ENCODE measurements around the gene METTL27.

DNA sequence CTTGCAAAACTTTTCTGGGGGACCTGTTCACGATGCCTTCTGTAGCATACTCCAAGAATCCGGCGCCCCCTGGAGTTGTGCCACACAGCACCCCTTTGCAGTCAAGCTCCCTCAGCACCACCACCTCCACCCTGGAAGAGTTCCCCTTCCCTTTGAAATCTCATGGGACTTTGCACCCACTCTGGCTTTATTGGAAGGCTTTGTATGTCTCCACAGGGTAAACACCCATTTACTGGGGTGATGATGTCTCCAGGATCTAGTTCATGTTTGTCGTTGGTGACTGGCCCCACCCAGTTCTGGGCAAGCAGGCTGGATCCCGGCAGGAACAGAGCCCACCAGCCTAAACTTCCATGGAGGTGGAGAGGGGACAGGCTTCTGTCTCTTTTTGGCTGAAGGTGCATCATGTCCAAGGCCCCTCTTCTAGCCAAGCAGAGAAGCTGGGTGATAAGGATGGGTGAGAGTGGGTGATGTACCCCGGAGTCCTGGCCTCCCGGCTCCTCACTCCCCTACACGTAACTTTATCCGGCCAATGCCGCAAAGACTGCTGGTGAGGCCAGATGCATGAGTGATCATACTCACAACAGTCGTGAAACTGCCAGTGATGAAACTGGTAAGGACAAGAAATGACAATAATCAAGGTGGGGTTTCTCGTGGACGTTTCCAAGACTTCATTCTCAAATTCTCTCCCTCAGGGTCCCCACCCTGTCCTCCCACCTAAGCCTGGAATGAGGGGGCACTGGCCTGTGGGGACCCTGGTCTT, 12.2 kb downstream of the METTL27 start:
- no peak for TF ChIP-seq SP1 (IDR thresholded peaks at IDR 0.05)
- no peak for TF ChIP-seq SUZ12 (IDR thresholded peaks at IDR 0.05)
- no peak for TF ChIP-seq ARNT (IDR thresholded peaks at IDR 0.05)
- no peak for TF ChIP-seq FOXM1 (IDR thresholded peaks at IDR 0.05; ENCODE audit: borderline replicate concordance)
- no peak for TF ChIP-seq FOXA1 (IDR thresholded peaks at IDR 0.05)
- TF ChIP-seq LEF1 (IDR thresholded peaks at IDR 0.05; ENCODE audit: borderline replicate concordance) = no peak
- no peak for TF ChIP-seq TARDBP (IDR thresholded peaks at IDR 0.05)
- no peak for TF ChIP-seq FOXK2 (IDR thresholded peaks at IDR 0.05)
- TF ChIP-seq BHLHE40 (IDR thresholded peaks at IDR 0.05; ENCODE audit: borderline replicate concordance) = no peak
- TF ChIP-seq HDGF (IDR thresholded peaks at IDR 0.05; ENCODE audit: borderline replicate concordance) = no peak
- no peak for TF ChIP-seq ELF4 (IDR thresholded peaks at IDR 0.05)
- TF ChIP-seq, protein P1, sequence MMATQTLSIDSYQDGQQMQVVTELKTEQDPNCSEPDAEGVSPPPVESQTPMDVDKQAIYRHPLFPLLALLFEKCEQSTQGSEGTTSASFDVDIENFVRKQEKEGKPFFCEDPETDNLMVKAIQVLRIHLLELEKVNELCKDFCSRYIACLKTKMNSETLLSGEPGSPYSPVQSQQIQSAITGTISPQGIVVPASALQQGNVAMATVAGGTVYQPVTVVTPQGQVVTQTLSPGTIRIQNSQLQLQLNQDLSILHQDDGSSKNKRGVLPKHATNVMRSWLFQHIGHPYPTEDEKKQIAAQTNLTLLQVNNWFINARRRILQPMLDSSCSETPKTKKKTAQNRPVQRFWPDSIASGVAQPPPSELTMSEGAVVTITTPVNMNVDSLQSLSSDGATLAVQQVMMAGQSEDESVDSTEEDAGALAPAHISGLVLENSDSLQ (IDR thresholded peaks at IDR 0.05) = no peak
- no peak for TF ChIP-seq NFRKB (IDR thresholded peaks at IDR 0.05)

All from HEK293T (cell line).